Suprapubic skin (tissue), 2 donors: Measurements from ENCODE around the gene HDLBP.

Experiments used
- EP300 ChIP-seq: sonication (generic); formaldehyde crosslinking; IDR thresholded peaks from one replicate; pipeline ENCODE4 v1.6.1; 2017; ENCODE audit warnings: antibody characterized with exemption
- POLR2A ChIP-seq, 2 donors: fragments of 450-650 bp; IDR thresholded peaks; one replicate each; pipeline ENCODE4 v1.6.1; 2017; ENCODE audit warnings: antibody characterized with exemption in 2 of 2, mild to moderate bottlenecking in 2 of 2, moderate library complexity in 2 of 2

DNA sequence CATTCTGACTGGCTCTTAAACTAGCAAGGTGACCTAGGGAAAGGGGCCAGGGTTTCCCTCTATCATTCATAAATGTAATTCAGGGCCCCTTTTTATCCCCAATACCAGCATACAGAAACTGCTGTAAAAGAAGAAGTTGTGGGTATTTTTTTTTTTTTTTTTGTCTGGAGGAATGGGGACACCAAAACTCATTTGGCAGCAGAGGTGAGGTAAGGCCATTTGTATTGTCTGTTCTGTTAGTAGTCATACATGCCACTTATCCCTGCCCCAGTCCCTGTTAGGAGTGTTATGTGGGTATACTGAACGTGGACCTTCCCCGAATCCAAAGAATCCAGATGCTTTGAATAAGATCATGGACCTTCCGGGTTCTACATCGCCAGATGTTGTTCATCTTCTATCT is 1.9 kb upstream of the HDLBP start:
- no peak for TF ChIP-seq EP300
- TF ChIP-seq POLR2A (IDR thresholded peaks at IDR 0.05), result no peak
